C1 segment of cervical spinal cord (tissue), 14 donors: Measurements from ENCODE around the gene CAMKV.
"Not testable (repeated sequence)": the region's sequence is repeated elsewhere in the genome, so short reads cannot be mapped to it uniquely, and the experiment has no call there.

ENCODE experiments used
- DNase-seq, 14 donors: peaks; one replicate each; lab custom pipeline; 2025; lab: John Stamatoyannopoulos, UW

Gene CAMKV

GRCh38 chr3:49869525-49870126, at the start of gene CAMKV:
TSS of gene CAMKV (minus strand) at chr3:49869906. CDS start at chr3:49862388, 7,518 bp downstream.
- no peak for DNase-seq

- DNase-seq: not testable (repeated sequence)
Observed at GRCh38 chr3:49917806-49918590, 48.3 kb upstream of the CAMKV start.

GRCh38 chr3:49916686-49917085, 47.0 kb upstream of the CAMKV start:
- no peak for DNase-seq

GRCh38 chr3:49914906-49915305, 45.2 kb upstream of the CAMKV start:
- DNase-seq: no peak

GRCh38 chr3:49912881-49913281, 43.2 kb upstream of the CAMKV start:
- peak in 2 of 14 donors; percentile 16 to 35 for DNase-seq

- DNase-seq: no peak
Observed at GRCh38 chr3:49911611-49912010, 41.9 kb upstream of the CAMKV start.

- DNase-seq: no peak
Observed at GRCh38 chr3:49911124-49911420, 41.4 kb upstream of the CAMKV start.

- no peak for DNase-seq
Observed at GRCh38 chr3:49910409-49911123, 40.9 kb upstream of the CAMKV start.

GRCh38 chr3:49908373-49909199, 38.9 kb upstream of the CAMKV start:
- no peak for DNase-seq

- DNase-seq: peak in 1 of 14 donors; percentile 10
Observed at GRCh38 chr3:49906073-49906743, 36.5 kb upstream of the CAMKV start.

GRCh38 chr3:49904448-49904847, 34.7 kb upstream of the CAMKV start:
- not testable (repeated sequence) for DNase-seq

GRCh38 chr3:49903451-49904424, 34.0 kb upstream of the CAMKV start, which contains the start of gene MST1R:
TSS of gene MST1R (minus strand) at chr3:49903873. CDS start at chr3:49903609, 264 bp downstream.
- no peak for DNase-seq

GRCh38 chr3:49902511-49903345, 33.0 kb upstream of the CAMKV start:
- no peak for DNase-seq

GRCh38 chr3:49901366-49902339, 31.9 kb upstream of the CAMKV start:
- DNase-seq: no peak

GRCh38 chr3:49900491-49901153, 30.9 kb upstream of the CAMKV start:
- peak in 2 of 14 donors; percentile 19 to 72 for DNase-seq

GRCh38 chr3:49899815-49900214, 30.1 kb upstream of the CAMKV start:
- DNase-seq: no peak

- no peak for DNase-seq
Observed at GRCh38 chr3:49898991-49899390, 29.3 kb upstream of the CAMKV start.
